GM21737 (cell line): Measurements from ENCODE around the gene SYAP1.
"Not testable (repeated sequence)": the region's sequence is repeated elsewhere in the genome, so short reads cannot be mapped to it uniquely, and the experiment has no call there.

Experiments used
- ATAC-seq: cut with Tn5 transposase; IDR thresholded peaks from one replicate; pipeline ENCODE4 v1.9.1; 2021; ENCODE audit warnings: mild to moderate bottlenecking, moderate library complexity; ENCODE audit not compliant: unreplicated experiment

SYAP1 gene

DNA sequence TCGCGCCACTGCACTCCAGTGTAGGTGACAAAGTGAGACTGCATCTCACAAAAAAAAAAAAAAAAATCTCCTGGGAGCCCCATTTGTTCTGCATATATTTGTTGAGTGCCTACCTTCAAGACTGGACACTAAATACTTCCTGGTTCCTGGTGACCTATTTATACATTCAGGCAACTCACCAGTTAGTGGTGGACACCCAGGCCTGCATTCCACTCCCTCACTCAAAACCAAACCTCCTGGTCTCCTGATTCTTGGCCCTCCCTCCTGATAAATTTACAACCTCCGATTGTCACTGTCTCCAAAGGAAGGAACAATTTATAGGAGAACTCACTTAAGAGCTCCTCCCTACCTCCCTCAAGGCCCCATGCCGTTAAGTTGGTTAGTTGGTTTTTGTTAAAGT, 3.1 kb downstream of the SYAP1 start:
- ATAC-seq, result no peak

DNA sequence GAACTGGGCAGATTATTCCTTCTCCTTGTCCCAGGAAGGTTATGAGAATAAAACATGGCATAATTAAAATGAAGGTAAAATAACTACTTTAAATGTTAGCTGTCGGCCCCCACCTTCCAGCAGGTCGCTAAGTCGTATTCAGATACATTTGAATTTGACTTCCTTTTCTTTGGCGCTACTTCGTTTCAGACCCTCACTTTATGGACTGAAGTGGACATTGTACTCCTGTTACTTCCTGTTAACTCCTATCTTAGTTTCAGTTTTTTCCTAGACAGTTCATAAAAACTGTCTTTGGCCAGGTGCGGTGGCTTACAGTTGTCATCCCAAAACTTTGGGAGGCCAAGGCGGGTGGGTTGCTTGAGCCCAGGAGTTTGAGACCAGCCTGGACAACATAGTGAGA, 5.7 kb downstream of the SYAP1 start:
- ATAC-seq, result no peak

DNA sequence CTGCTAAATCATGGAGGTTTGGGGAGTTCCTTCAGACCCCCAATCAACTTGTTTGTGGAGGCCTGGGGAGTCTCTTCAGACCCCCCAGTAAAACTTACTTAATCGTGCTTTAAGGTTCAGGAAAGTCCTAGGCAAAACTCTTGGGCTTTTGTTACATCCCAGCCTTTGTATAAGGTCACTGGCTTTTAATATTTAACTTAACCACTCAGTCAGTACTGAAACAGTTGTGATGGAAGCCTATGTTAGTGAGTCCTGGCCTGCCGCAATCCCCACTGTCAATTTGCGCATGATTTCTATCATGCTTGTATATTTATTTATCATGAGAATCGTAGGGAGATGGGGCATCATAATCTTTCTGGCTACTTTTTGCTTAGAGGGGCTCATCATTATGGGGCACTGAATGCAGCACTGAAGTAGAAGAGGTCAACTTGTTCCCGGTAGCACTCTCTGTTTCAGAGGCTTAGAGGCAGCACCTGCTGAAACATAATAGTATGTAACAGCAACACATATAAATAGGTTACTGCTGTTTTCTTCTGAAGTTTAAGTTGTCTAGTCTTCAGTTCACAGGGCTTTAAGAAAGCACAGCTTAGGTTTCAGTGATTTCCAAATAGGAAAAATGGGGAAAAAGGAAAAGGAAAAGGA, 7.1 kb downstream of the SYAP1 start:
- not testable (repeated sequence) for ATAC-seq

DNA sequence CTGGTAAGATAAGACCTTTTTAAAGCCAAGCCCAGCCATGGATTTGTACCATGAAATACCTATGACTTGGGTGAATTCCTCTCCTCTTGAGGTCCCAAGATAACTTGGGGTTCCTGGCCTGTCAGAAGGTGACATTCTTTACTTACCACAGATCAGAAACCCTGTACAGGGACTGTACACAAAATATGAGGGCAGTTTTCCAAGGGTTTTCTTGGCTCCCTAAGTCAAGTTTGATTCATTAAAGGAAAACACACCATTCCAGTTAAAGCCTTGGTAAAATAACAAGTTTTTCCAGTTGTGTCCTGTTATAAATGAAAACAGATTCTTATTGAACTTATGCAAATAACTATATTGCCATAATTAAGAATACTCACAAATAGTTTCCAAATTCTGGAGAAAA, 8.2 kb downstream of the SYAP1 start:
- ATAC-seq, result no peak

DNA sequence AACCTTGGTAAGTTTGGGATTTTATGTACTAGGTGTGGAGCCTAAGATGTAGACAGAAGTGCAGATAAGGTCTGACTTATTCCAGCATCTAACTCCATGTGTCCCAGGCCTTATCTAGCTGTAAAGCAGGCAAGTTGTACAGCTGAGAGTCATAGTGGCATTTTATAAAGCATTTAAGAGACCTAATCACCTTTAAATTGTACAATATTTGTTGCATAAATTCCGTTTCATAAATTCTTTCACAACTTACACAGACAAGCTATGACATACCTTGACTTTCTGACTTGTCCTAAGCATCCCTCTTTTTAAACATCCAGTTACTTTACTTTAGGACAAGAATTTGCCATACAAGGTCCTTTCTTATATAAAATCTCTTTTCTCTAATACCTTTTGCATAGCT, 11.0 kb downstream of the SYAP1 start:
- ATAC-seq, result no peak

DNA sequence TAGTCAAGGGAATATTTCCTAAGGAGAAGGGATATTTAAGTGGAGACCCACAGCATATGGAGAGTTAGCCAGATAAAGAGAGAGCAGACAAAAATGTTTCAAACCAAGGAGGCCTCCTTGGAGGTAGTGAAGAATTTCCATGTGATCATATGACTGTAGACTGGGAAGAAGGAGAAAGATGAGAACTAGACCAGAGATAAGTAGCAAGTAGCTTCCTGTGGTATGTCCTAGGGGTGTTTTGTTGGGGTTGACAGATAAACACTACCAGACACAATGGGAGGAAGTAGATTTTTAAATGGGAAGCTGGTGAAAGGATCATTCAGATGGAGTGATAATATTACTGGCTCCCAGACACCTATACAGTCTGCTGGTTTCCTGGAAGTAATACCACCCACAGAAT, 13.6 kb downstream of the SYAP1 start:
- no peak for ATAC-seq

DNA sequence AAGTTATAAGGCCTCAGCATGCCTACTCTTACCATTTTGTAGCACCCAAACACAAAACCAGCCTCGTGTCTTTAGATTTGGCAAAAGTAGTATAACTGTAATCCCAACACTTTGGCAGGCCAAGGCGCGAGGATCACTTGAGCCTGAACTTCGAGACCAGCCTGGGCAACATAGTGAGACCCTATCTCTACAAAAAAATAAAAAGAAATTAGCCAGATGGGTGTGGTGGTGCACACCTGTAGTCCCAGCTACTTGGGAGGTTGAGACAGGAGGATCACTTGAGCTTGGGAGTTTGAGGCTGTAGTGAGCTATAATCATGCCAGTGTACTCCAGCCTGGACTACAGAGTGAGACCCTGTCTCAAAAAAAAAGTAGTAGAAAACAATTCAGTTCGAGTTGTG, 17.6 kb downstream of the SYAP1 start:
- ATAC-seq, result no peak

DNA sequence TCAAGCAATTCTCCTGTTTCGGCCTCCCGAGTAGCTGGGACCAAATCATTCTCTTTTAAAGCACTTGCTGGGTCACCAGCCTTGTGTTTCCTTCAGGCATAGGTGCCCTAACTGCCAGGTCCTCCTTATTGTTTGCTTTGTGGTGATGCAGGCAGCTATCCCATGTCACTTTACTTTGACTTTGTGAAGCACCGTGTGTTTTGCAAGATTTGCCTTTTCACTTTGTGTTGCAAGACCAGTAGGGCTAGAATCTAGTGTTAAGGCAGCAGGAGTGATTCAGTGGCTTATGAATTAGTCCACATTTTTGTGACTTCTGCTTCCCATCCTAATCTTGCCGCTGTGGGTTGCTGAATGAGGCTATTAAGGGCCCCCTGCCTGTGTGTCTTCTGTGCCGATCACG, 20.2 kb downstream of the SYAP1 start:
- no peak for ATAC-seq

DNA sequence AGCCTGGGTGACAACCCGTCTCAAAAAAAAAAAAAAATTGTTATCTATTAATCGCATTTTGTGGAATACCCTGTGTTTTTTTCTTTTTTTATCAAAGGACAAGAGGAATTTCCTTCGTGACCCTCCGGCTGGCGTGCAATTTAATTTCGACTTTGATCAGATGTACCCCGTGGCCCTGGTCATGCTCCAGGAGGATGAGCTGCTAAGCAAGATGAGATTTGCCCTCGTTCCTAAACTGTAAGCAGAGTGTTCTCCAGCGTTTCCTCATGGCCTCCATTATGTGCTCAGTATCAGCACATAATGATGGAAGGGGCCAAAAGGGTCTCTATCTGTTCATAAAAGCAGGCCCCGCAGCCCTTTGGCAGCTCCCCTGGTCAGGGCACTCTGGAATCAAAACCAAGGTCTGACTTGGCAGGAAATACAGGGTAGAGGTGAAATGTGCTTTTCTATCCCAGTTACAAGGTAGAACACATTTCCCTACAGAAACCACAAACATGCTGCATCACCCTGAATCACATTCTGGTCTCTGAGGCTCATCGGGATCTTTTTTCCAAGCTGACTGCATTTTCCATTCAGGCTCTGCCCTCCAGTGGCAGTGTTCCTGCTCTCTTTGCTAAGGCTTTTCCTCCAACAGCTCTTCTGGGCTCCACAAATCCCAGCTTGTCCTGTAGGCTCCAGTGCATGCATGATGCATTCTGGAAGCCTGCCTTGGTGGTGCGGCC, 24.4 kb downstream of the SYAP1 start:
- ATAC-seq, result no peak

DNA sequence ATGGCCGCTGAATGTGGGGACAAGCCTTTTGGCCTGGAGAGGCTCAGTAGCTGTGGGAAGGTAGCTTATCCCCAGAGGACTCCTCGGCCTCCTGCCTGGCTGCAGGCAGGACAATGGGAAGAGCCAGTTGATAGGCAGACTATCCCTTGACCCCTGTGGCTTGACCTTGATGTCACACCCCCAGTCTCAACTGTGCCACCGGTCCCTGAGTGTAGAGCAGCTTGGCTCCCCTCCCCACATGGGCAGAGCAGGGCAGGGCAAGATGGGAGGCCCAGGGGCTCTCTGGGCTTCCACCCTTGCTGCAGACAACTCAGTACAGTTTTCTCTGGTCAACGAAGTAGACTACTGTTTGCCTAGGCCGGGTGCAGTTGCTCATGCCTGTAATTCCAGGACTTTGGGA, 25.7 kb downstream of the SYAP1 start:
- no peak for ATAC-seq

DNA sequence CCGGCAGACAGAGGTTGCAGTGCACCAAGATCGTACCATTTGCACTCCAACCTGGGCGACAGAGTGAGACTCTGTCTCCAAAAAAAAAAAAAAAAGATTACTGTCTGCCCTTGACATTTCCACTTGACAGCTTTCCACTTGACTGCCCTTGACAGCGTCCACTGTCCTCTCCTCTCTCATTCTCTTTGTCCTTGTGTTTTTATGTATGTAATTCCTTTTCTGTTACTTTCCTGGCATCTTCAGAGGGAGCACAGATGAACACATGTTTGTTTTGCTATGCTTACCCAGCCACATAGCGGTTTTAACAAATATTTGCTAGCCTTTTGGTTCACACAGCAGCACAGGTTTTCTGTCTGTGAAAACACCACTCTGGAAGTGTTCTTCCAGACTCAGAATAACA, 26.2 kb downstream of the SYAP1 start:
- no peak for ATAC-seq

DNA sequence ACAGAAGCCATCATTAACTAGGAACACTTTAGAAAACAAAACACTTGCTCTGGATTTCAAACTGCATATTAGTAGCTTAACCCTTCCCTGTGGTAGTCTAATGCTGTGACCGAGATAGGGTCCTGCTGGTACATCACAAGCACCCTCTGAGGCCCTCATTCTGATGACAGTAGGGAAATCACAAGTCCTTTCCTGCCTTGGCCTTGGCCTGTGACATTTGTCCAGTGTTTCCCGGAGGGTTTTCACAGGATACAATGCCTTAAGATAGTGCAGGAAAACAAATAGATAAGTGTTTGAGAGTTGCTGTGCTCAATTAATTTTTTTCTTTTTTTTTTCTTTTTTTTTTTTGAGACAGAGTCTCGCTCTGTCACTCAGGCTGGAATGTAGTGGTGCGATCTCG, 29.0 kb downstream of the SYAP1 start:
- ATAC-seq, result no peak

DNA sequence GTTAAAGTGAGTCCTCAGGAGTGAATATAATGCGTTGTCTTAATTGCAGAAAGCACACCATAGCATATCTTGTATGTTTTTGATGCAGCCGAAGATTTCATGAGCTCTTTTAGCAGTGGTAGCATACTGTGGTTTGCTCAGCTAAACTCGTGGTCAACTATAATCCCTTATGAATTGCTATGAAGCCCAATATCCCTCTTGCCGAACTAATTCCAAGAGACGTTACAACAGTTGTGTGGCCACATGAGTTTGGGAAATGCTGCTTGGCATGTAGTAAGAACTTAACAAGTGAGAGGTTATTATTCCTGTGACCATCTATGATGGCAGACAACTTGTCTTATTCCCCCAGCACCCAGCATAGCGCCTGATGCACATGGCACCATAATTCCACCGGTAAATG, 30.7 kb downstream of the SYAP1 start:
- ATAC-seq, result no peak

DNA sequence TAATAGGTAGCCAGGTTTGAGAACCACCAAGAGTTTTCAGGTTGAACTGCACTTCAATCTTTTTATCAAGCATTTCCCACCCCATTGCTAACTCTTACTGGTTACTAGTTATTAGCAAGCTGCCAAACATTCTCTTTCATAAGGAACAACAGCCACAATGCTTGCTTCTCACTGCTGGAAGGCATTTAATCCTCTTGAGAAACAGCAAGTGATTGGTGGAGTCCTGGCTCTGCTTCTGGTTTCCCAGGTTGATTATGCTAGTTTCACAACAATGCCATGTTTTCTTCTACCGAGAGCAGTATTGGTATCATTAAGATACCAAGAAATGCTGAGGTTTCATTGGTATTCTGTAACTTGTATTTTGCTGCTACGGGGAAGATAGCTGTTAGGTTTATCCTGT, 34.6 kb downstream of the SYAP1 start:
- no peak for ATAC-seq

DNA sequence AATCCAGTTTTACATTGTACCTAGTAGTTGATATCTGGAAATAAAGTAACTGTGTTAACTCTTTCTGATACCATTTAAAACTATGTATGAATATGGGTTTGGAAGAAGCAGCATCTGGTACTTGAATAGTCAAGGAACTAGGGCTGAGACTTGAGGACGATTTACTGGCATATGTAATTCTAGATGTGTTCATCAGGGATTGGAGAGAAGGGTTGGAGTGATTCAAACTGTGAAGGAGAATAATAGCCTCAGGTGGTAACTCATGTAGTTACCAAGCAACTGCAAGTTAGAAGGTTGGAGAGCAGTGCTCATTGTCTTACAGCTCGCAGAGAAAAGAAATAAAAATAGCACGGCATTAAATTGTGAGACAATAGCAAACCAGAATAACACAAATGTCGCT, 37.3 kb downstream of the SYAP1 start:
- no peak for ATAC-seq

DNA sequence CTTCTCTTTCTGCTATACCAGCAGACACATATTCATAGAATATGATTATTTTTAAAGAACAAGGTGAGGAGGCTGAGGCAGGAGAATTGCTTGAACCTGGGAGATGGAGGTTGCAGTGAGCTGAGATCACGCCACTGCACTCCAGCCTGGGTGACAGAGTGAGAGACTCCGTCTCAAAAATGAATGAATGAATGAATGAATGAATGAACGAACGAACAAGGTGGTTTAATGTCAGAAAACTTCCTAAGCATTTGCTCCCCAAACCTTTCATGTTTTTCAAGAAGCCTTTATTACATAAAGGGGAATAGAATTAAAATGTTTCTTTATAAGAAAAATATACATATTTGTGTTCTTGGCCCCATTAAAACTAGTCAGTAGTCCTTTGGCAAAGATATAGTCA, 42.1 kb downstream of the SYAP1 start:
- ATAC-seq, result not testable (repeated sequence)

DNA sequence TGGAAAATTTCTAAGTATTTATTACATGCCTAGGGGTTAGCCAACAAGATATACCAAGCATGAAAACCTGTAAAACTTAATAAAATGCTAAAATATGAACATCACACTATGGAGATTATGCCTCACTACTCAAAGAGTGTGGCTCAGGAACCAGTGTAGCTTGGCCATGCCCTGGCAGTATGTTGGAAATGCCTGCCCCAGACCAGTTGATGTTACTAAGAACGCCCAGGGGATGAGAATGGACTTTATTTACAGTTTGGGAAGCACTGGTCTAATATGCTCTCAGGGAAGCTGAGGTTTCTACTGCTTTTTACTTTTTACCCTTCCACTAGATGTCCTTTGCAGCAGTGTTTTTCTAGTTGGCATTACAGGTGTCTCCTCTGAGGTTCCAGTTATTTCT, 43.2 kb downstream of the SYAP1 start:
- no peak for ATAC-seq

DNA sequence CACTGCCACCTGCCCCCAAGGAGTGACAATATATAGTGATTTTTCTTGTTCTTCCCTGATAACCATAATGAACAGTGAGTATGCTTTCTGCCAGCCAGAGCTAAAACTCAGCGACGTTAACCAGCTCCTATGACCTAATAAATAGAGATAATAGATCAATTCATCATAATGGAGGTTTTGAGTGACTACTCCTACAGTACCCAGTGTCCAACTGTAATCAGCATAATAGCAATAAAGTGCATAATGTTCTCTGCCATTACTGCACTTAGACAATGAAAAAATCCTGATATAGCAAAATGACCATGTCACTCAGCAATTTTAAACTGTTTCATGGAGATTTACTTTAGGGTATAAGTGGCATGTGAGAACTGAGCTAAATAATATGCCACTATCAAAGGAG, 46.2 kb downstream of the SYAP1 start:
- no peak for ATAC-seq

DNA sequence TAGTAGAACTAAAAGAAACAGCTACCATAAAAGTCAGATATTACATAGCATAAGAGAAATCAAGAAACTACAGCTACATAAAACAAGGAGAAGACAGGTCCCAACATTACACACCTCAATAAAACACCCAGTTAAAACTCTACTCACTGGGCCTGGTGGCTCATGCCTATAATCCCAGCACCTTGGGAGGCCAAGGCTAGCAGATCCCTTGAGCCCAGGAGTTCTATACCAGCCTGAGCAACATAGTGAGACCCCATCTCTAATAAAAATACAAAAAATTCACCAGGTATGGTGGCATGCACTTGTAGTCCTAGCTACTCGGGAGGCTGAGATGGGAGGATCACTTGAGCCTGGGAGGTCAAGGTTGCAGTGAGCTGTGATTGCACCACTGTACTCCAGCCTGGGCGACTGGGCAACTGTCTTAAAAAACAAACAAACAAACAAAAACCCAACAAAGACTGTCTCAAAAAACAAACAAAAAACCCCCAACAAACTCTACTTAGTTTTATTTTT, 51.6 kb downstream of the SYAP1 start:
- ATAC-seq, result no peak

DNA sequence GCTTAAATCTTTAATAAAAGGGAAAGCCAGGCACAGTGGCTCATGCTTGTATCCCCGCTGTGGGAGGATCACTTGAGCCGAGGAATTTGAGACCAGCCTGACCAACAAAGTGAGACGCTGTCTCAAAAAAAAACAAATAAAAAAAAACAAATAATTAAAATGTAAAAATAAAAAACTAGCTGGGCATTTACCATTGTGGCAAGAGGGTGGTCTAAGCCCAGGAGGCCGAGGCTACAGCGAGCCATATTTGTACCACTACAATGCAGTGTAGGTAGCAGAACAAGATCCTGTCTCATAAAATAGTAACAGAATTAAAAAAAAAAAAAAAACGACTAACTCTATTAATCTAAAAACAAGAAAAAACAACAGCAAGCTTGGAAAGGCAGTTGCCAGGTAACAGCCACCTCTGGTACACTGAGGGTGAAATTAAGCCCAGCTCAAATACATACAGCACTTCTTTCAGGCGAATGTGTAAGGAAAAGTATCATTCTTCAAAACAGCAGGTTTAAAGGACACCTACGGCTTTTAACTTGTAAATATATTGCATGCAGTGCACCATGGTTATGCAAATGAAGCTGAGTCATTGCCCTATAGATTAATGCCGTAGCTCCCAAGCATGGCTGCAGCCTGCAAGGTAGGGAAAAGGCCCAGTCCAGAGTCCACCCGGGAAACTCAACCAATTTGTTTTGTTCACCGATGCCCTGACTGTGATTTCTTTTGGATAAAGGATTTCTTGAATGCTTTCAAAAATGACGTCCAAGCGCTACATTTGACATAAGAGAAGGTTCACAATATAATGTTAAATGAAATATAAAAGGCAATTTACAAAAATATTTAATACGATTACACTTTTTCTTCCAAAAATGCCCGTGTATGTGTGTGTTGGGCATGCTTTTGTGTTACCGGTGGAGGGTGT, 52.3 kb downstream of the SYAP1 start:
- ATAC-seq, result no peak

DNA sequence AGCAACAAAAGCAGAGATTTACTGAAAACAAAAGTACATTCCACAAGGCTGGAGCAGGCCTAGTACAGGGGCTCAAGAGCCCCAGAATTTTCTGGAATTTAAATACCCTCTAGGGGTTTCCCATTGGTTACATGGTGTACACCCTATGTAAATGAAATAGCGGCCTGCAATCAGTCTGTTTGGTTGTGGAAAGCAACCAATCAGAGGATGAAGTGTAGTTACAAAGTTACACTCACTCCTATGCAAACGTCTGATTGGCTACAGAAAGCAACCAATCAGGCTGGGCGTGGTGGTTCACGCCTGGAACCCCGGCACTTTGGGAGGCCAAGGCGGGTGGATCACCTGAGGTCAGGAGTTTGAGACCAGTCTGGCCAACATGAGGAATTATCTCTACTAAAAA, 53.0 kb downstream of the SYAP1 start:
- ATAC-seq, result no peak

DNA sequence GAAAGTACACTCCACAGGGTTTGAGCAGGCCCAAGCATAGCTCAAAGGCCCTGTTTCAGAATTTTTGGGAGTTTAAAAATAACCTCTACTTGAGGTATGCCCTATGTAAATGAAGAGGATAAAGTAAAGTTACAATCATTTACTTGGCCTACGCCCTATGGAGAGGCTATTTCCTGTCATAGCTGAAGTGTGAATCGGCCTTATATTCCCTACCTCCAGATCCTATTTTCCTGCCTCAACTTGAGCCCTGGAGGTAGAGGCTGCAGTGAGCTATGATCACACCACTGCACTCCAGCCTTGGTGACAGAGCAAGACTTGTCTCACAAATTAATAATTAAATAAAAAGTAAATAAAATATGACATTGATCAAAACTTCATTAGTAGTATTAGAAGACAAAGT, 55.3 kb downstream of the SYAP1 start:
- ATAC-seq, result no peak
